ENCODE measurements around the gene L1CAM.

The L1CAM gene

DNA sequence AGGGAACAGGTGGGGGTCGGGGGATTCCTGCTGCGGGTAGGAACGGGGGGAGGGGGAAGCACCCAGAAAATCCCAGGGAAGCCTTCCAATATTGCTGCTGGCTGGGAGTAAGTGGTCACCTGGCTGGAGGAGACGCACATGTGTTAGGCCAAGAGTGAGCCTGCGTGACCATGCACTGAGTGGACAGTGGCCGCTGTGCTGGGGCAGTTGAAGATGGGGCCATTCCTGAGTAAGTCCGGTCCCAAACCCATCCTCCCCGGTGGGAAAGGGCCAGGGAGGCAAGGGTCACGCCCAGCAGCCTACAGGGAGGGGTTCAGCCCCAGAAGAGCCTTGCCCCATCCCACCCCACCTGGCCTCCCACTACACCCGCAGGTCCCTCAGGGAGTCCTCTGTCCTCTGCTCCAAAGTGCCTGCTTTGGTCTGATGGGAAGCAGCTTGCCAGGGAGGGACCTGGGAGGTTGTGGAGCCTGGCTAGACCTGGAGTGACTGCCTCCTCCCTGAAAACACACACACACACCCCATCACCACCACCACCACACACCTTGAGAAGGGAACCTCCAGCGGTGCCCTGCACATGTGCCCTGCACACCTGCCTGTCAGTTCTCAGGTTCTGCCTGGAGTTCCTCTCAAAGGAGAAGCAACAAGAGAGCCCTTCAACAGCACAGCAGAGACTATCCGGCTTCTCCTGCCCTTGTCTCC, 6.1 kb downstream of the L1CAM start:
- H3K4me3 Mint-ChIP-seq: no peak overlapping the region
- no peaks in the 10 kb centered on the region for H3K36me3 Mint-ChIP-seq
- H3K9me3 Mint-ChIP-seq (ENCODE audit: low read depth): no peaks in the 10 kb centered on the region
- H3K4me1 Mint-ChIP-seq (ENCODE audit: low read depth): peaks cover 12% of the 10 kb centered on the region
- H3K27me3 Mint-ChIP-seq: peaks cover 9% of the 10 kb centered on the region
- no peak overlapping the region for H3K27ac Mint-ChIP-seq

DNA sequence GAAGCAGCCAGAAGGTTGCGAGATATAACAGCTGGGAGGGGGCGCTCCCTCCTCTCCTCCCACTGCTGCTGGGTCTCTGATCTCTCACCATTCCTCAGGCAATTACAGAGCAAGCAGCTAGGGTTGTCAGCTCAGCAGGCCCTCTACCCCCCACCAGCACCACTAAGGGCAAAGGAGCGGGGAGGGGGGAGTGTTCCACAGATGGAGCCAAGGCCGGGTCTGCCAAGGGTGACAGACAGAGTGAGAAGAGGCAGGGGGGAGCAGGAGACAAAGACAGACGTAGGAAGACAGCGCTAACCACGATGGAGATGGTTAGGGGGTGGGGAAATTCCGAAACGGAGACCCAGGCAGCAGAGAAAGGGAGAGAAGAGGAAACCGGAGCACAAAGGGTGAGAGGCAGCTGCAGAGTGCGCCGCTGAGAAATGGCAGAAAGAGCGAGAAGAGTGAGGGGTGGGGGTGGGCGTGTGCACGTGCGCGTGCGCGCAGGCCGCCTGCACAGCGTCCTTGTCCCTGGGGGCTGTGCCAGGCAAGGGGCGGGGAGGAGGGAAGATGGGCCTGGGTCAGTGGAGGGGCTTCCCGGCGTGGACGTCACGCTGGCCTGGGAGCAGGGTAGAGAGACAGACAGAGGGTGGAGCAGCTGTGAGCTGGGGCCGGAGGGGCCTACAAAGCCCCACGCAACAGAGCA, 6.9 kb downstream of the L1CAM start:
- peaks cover 9% of the 10 kb centered on the region for H3K27me3 Mint-ChIP-seq
- H3K9me3 Mint-ChIP-seq (ENCODE audit: low read depth): no peaks in the 10 kb centered on the region
- H3K4me1 Mint-ChIP-seq (ENCODE audit: low read depth): peaks cover 12% of the 10 kb centered on the region
- no peak overlapping the region for H3K27ac Mint-ChIP-seq
- peak overlapping the region; percentile 64 for H3K4me3 Mint-ChIP-seq
- no peaks in the 10 kb centered on the region for H3K36me3 Mint-ChIP-seq

DNA sequence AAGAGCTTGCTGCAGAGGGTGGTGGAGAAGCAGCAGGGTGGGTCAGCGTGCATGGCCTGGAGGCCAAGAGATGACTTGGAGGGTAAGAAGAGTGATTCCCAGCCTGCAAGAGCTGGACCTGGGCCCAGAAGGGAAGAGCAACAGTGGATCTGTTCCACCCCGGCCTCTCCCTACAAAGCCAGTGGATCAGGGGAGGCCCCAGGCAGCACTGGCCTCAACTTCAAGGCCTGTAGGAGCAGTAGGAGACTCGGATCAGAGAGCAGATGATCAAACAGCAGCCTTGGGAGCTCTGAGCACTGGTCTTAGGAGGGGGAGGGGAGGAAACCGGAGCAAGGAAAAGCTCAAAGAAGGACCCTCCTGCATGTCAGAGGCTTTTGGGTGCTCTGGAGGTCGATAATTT, 7.6 kb downstream of the L1CAM start:
- no peak overlapping the region for H3K27ac Mint-ChIP-seq
- peaks cover 12% of the 10 kb centered on the region for H3K4me1 Mint-ChIP-seq (ENCODE audit: low read depth)
- no peaks in the 10 kb centered on the region for H3K36me3 Mint-ChIP-seq
- H3K4me3 Mint-ChIP-seq: no peak overlapping the region
- no peaks in the 10 kb centered on the region for H3K9me3 Mint-ChIP-seq (ENCODE audit: low read depth)
- H3K27me3 Mint-ChIP-seq: peaks cover 9% of the 10 kb centered on the region

DNA sequence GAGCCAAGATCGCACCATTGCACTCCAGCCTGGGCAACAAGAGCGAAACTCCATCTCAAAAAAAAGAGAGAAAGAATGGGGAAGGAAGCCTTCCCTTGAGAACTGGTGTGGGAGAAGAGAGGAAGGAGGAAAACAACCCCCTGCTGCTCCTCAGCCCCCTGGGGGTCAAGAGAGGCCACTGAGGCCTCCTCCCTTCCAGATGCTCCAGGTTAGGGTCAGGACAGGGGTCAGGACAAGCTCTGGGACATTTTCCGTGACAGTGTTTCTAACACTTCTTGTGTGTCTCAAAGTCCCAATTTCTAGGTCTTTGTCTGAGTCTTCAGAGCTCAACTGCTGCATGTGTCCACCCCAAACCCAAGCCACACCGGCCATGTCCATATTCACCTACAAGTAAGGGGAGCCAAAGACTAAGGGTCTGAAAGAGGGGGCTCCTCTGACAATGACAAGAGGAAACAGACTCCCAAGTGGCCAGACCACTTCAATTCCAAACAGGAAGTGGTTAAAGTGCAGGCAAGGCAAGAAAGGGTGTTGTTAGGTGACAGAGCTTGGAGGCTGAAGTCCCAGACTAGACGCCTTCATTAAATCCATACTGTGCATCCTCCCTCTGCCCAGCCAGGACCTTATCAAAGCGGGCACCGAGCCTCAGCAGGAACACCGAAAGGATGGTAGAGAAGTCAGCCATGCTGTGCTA, 8.3 kb downstream of the L1CAM start:
- H3K27me3 Mint-ChIP-seq: peaks cover 9% of the 10 kb centered on the region
- no peaks in the 10 kb centered on the region for H3K36me3 Mint-ChIP-seq
- no peaks in the 10 kb centered on the region for H3K9me3 Mint-ChIP-seq (ENCODE audit: low read depth)
- no peak overlapping the region for H3K27ac Mint-ChIP-seq
- H3K4me3 Mint-ChIP-seq: no peak overlapping the region
- H3K4me1 Mint-ChIP-seq (ENCODE audit: low read depth): peaks cover 12% of the 10 kb centered on the region

DNA sequence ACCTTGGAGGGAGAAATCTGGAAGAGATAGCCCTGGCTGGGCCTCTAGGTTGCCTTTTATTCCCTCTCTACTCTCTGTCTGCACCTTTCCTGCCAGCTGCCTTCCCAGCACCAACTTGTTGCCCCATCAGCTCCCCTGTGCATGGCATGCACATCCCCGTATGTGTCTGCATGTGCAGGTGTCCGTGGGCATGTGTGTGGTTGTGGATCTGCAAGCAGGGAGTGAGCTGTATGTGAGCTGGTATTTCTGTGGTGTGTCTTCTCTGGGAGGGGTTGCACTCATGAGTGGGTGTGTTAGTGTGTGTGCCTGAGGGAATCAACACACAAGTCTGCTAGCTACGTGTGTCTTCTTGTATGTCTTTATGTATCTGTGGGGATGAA, 9.9 kb downstream of the L1CAM start:
- no peaks in the 10 kb centered on the region for H3K36me3 Mint-ChIP-seq
- H3K27me3 Mint-ChIP-seq: peaks cover 8% of the 10 kb centered on the region
- H3K4me1 Mint-ChIP-seq (ENCODE audit: low read depth): peaks cover 12% of the 10 kb centered on the region
- no peak overlapping the region for H3K4me3 Mint-ChIP-seq
- no peak overlapping the region for H3K27ac Mint-ChIP-seq
- H3K9me3 Mint-ChIP-seq (ENCODE audit: low read depth): no peaks in the 10 kb centered on the region

DNA sequence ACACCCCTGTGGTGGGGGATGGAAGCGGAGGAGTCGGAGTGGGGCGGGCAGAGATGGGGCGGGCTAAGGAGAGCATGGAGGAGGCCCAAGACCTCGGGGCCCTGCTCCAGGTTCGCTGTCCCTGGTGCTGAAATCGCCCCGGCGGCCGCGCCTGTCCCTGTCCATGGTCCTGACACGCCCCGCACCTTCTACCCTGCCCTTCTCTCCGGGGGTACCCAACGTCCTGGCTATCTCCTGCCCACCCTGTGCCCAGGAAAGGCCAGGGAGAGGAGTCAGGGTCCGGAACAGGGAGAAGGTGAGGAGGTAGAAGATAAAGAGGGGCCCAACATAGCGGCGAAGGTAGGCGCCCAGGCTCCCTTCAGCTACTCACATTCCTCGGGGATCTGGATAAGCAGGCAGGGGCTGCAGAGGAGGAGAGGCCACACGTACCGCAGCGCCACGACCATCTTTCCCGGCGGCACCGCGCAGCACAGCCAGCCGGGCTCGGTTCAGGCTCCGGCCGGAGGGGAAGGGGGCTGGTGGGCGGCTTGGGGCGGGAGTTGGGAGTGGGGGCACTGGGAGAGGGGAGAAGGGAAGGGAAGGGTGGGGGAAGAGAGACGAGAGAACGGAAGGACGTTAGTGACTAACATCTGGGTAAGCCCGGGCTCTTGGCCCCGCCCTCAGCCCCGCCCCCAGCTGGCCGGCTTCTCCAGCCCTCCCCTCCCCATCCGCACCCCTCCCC, 10.4 kb downstream of the L1CAM start:
- H3K9me3 Mint-ChIP-seq (ENCODE audit: low read depth): no peaks in the 10 kb centered on the region
- H3K27me3 Mint-ChIP-seq: peaks cover 8% of the 10 kb centered on the region

DNA sequence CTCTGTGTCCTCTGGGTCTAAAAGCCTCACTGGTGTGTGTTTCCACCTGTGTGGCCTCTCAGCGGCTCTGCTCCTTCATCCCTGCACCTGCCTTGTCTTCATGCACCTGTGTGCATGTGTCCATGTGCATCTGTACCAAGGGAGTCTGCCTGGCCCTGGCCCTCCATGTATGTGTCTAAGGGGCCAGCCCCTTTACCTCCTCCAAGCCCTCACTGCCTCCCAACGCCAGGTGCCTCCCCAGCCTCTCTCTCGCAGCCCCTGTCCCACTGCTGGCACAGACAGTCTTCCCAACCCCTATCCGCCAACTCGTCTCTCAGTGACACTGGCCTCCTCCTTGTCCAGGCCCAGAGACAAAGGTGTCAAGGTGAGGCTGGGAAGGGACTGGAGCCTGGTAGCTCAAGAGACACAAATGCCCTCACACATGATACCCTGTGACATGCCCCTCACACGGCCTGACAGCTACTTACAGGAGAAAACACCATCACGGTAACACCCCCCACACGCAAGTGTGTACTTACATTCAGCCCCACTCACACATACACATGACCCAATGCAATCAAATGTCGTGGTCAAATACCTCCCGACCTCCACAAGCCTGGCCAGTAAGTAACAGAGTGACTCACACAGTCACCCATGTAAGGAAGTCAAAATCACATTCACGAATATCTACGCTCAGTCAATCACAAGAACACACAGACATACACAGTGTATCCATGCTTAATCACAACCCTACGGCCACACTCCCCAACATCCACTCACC, 11.4 kb downstream of the L1CAM start:
- H3K4me1 Mint-ChIP-seq (ENCODE audit: low read depth): peaks cover 12% of the 10 kb centered on the region
- H3K36me3 Mint-ChIP-seq: no peaks in the 10 kb centered on the region
- no peak overlapping the region for H3K4me3 Mint-ChIP-seq
- H3K9me3 Mint-ChIP-seq (ENCODE audit: low read depth): no peaks in the 10 kb centered on the region
- no peak overlapping the region for H3K27ac Mint-ChIP-seq
- H3K27me3 Mint-ChIP-seq: peaks cover 8% of the 10 kb centered on the region

More for the DNA sequence above, 10.4 kb downstream of the L1CAM start:
- Mint-ChIP-seq H3K4me1 (ENCODE audit: low read depth) (peaks cover 12% of the 10 kb centered on the region), H3K36me3 (no peaks in the 10 kb centered on the region), H3K4me3 (no peak overlapping the region), H3K27ac (no peak overlapping the region)

DNA sequence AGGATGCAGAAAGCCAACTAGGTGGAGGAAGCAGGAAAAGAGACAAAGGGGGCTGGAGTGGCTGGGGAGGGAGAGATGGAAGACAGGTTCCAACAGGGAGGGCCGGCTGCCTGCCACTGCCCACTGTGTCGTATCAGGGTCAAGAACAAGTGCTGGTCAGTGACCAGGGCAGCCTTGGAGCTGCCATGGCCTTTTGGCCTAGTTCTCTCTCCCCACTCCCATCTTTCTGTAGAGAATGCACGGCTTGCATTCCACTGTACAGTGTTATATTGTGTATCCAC, 11.9 kb downstream of the L1CAM start:
- no peak overlapping the region for H3K4me3 Mint-ChIP-seq
- peaks cover 7% of the 10 kb centered on the region for H3K4me1 Mint-ChIP-seq (ENCODE audit: low read depth)
- no peak overlapping the region for H3K27ac Mint-ChIP-seq
- H3K27me3 Mint-ChIP-seq: peaks cover 6% of the 10 kb centered on the region
- no peaks in the 10 kb centered on the region for H3K36me3 Mint-ChIP-seq
- H3K9me3 Mint-ChIP-seq (ENCODE audit: low read depth): no peaks in the 10 kb centered on the region

DNA sequence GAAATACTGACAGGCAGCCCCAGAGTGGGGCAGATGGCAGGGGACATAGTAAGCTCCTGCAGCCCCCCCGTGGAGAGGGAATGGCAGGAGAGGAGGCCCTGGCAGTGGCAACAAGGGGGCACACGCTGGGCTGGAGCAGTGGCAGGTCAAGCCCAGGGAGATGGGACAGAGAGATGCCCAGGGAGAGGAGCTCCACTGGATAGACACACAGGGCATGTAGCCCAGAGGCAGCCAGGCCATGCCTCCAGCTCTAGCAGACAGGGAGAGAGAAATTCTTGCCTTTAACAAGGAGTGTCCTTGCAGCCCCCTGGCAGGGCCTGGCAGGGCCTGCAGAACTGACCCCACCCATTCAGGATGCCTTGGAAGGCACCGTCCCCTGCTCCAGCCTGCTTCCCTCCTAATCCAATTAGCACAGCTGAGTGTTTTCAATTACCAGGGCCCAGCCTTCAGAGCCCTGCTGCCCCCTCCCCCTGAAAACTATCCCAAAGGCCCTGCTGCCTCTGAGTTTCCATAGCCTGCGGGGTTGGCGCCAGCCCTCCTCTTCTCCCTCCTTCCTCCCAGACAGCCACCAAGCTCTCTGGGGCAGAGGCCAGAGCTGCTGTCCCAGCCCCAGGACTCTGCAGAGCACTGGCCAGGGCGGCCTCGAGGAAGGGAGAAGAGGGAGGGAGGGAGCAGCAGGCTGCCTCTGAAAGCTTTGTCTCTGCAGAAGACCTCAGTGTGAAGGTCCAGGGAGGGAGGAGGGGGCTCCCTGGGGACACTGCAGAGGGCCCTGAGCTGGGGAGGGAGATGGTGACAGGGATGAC, 12.5 kb downstream of the L1CAM start:
- Mint-ChIP-seq H3K9me3 (ENCODE audit: low read depth) (no peaks in the 10 kb centered on the region), H3K27me3 (peaks cover 6% of the 10 kb centered on the region), H3K27ac (no peak overlapping the region), H3K4me1 (ENCODE audit: low read depth) (peaks cover 4% of the 10 kb centered on the region), H3K4me3 (no peak overlapping the region), H3K36me3 (no peaks in the 10 kb centered on the region)

DNA sequence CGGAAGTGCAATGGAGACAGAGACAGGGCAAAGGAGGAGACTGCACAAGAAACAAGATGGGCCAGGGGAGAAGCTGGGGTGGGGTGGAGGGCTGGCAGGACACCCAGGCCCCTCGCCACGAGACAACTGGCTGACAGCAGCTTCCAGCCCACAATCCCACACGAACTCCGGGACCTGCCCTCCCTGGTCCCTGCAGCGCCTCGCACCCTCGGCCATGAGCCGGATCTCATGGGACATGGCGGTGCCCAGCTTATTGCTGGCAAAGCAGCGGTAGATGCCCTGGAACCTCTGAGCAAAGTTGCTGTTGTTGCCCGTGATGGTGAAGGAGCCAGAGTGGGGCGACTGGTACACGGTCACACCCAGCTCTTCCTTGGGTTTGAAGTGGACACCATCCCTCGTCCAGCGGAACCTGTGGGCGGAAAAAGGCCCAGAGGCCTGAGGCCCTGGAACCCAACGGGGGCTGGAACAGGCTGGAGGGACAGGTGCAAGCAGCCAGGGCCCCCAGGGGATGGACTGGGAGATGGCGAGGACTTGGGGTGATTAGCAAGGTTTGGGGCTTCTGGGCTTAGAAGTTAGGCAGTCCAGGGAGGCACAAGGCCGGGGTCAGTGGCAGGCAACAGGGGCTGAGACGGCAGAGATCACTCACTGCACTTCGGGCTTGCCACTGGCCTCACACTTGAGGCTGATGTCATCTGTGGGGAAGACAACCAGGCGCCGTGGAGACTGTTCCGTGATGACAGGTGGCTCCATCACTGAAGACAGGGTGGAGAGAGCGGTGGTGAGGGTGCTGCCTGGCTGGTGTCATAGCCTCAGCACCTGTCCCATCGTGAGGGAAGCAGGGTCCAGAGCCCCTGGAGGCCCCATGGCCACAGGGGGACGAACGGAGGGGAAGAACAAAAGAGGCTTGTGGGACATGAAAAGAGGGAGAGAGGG, 13.8 kb downstream of the L1CAM start:
- Mint-ChIP-seq H3K27ac (no peak overlapping the region), H3K9me3 (ENCODE audit: low read depth) (no peaks in the 10 kb centered on the region), H3K27me3 (peaks cover 4% of the 10 kb centered on the region), H3K36me3 (no peaks in the 10 kb centered on the region), H3K4me1 (ENCODE audit: low read depth) (peaks cover 3% of the 10 kb centered on the region), H3K4me3 (no peak overlapping the region)

DNA sequence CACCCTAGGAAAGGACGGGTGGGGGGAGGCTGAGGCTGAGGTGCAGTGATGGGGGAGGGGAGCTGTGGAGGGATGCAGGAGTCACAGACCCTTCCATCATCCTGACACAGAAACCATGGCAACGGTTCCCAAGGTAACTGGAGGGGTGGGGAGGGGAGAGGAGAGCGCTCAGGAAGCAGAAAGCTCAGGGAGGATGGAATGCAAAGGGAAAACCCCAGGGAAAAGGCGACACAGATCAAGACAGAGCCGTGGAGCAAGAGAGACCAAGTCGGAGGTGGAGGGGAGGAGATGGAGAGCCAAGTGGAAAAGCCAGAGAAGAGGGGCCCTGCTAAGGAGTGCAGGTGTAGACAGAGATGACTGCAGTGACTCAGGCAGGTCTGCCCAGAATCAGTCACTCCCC, 14.5 kb downstream of the L1CAM start:
- no peaks in the 10 kb centered on the region for H3K9me3 Mint-ChIP-seq (ENCODE audit: low read depth)
- peaks cover 4% of the 10 kb centered on the region for H3K27me3 Mint-ChIP-seq
- no peak overlapping the region for H3K4me3 Mint-ChIP-seq

DNA sequence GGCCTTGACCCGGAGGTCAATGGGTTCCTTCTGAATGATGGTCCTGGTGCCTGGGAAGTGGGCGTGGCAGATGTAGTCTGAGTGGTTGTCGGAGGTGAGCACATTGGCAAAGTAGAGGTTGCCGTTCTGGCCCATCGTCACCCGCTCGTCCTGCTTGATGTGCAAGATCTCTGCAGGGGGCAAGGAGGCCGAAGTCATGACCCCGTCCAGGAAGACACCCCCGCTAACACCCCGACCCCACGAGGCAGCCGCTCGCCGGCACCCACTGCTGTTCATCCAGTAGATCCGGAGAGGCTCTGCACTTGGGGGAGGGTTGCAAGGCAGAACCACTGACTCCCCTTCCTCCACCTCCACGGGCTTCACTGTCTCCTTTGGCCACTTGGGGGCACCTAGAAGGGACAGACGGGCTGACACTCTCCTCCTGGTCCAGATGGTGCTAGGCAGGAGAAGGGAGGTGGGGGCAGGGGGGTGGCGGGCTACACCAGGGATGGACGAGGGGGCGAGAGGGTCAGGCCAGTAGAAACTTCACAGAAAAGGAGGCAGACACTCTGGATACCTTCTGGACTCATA, 15.1 kb downstream of the L1CAM start:
- no peaks in the 10 kb centered on the region for H3K4me1 Mint-ChIP-seq (ENCODE audit: low read depth)
- H3K36me3 Mint-ChIP-seq: no peaks in the 10 kb centered on the region
- H3K4me3 Mint-ChIP-seq: no peak overlapping the region
- H3K27me3 Mint-ChIP-seq: no peaks in the 10 kb centered on the region
- H3K27ac Mint-ChIP-seq: no peak overlapping the region
- H3K9me3 Mint-ChIP-seq (ENCODE audit: low read depth): no peaks in the 10 kb centered on the region

More for the DNA sequence above, 14.5 kb downstream of the L1CAM start:
- no peak overlapping the region for H3K27ac Mint-ChIP-seq
- H3K4me1 Mint-ChIP-seq (ENCODE audit: low read depth): peaks cover 2% of the 10 kb centered on the region
- H3K36me3 Mint-ChIP-seq: no peaks in the 10 kb centered on the region

DNA sequence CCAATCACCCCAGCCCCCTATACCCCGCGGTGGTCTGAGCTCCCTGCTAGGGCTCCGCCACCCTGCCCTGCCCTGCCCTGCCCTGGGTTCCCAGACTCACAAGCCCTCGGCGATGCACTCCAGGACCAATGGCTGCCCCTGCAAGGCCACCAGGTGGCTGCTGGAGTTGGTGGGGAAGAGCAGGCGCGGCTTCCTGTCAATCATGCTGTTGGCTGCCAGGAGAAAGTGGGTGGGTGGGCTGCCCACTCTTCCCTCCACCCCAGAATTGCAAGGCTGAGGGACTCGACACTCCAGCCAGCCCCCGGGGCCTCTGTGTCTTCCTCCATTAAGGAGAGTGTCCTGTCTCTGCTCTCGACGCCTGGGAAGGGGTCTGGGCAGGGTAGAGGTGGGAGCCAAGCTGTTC, 15.7 kb downstream of the L1CAM start:
- H3K27ac Mint-ChIP-seq: no peak overlapping the region
- no peaks in the 10 kb centered on the region for H3K27me3 Mint-ChIP-seq
- no peaks in the 10 kb centered on the region for H3K36me3 Mint-ChIP-seq
- no peaks in the 10 kb centered on the region for H3K9me3 Mint-ChIP-seq (ENCODE audit: low read depth)
- no peaks in the 10 kb centered on the region for H3K4me1 Mint-ChIP-seq (ENCODE audit: low read depth)
- H3K4me3 Mint-ChIP-seq: no peak overlapping the region

All from activated naive CD8-positive, alpha-beta T cell (primary cell).